ENCODE measurements around the gene NR2E3. TPM values are rescaled to one million over a fixed set of nuclear protein-coding genes. Genes with fewer than 3 reads are reported as not detected.

Gene NR2E3
- total and polyA plus RNA-seq, 2 experiments from 2014 or later = 0.65 TPM; not detected in 1

DNA sequence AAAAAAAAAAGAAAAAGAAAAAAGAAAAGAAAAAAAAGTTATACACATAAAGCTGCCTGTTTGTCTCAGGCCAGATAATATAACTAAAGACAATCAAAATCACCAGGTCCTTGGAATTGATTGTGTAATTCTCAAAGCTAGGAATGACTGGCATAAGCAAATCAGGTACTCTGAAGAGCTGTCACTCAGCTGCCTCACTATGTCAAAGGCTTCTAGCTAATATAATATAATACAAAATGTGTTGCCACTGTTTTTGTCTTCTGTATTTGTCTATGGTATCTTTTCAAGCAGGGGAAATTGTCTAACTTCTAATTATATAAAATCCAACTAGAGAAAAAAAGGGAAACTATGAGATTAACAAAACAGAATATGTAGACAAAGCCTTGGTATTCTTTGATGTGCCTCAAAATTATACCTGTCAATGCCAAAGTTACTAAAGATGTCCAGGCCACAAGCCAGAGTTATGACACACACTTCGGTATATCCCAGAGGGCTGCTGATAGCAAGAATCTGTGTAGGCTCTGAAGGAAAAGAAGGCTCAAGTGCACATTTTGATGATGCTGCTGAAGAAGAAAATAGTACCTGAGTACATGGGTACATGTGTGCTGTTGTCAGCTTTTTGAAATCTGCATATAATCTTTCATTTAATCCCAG is 37.0 kb upstream of the NR2E3 start:
- WGBS, 2 experiments (ENCODE audit: low coverage in 1 of 2, low lambda C conversion rate in 2 of 2, missing lambda C conversion rate in 2 of 2) = 92 to 100% methylated on average over 1 of the region's 1 CpG
- Histone ChIP-seq H3K27me3 (replicated peaks; ENCODE audit: insufficient read depth) (no peaks in the 10 kb centered on the region), H3K27ac (no peak overlapping the region), H3K36me3 (ENCODE audit: low read depth) (peaks cover 10% of the 10 kb centered on the region; the same call in 1 of the 2 replicates), H3K4me1 (ENCODE audit: insufficient read depth) (0 out of 2 replicates have a peak, but pooled peaks cover 7% of the 10 kb centered on the region), H2AFZ (no peak overlapping the region), H3F3A (ENCODE audit: insufficient read depth) (no peaks in the 10 kb centered on the region), H3K9me2 (ENCODE audit: insufficient read depth) (no peaks in the 10 kb centered on the region), H3K4me3 (no peak overlapping the region), H3K9ac (no peak overlapping the region), H3K9me3 (ENCODE audit: low read depth) (no peaks in the 10 kb centered on the region), H3K79me2 (ENCODE audit: insufficient read depth) (no peaks in the 10 kb centered on the region), H4K20me1 (ENCODE audit: insufficient read depth) (no peaks in the 10 kb centered on the region), H3K4me2 (ENCODE audit: unreplicated experiment) (no peak overlapping the region)
- no peak for DNase-seq
- in situ Hi-C loops (cut with MboI) = no loop called here
- TF ChIP-seq EZH2 (IDR thresholded peaks at IDR 0.05; ENCODE audit: insufficient read depth, poor library complexity, severe bottlenecking) (no peak), EZH2phosphoT487 (IDR thresholded peaks at IDR 0.05; ENCODE audit: insufficient read depth, low read depth) (no peak)

DNA sequence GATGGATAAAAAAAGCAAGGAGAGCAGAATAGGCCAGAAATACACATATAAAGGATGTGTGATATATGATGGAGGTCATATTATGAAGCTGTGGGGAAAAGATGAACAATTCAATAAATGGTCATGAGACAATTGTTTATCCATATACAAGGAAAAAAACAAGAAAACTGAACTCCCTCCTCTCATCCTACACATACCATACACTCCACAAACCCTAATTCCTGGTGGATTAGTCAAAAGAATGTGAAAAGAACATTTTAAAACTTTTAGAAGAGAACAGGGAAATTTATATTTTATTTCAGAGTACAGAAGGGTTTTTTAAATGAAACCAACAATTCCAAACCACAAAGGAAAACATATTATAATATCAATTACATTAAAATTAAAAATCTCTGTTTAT is 34.5 kb upstream of the NR2E3 start:
- Histone ChIP-seq H3K4me1 (ENCODE audit: insufficient read depth) (peaks cover 17% of the 10 kb centered on the region), H3K9me3 (ENCODE audit: low read depth) (no peaks in the 10 kb centered on the region), H2AFZ (no peak overlapping the region), H3K36me3 (ENCODE audit: low read depth) (peaks cover 10% of the 10 kb centered on the region; the same call in 1 of the 2 replicates), H3K79me2 (ENCODE audit: insufficient read depth) (no peaks in the 10 kb centered on the region), H3K9ac (no peak overlapping the region), H3K27ac (no peak overlapping the region), H3F3A (ENCODE audit: insufficient read depth) (peaks cover 8% of the 10 kb centered on the region), H3K4me2 (ENCODE audit: unreplicated experiment) (peak overlapping the region; percentile 2), H3K4me3 (no peak overlapping the region), H4K20me1 (ENCODE audit: insufficient read depth) (no peaks in the 10 kb centered on the region), H3K9me2 (ENCODE audit: insufficient read depth) (no peaks in the 10 kb centered on the region), H3K27me3 (replicated peaks; ENCODE audit: insufficient read depth) (no peaks in the 10 kb centered on the region)
- TF ChIP-seq EZH2phosphoT487 (IDR thresholded peaks at IDR 0.05; ENCODE audit: insufficient read depth, low read depth) (no peak), EZH2 (IDR thresholded peaks at IDR 0.05; ENCODE audit: insufficient read depth, poor library complexity, severe bottlenecking) (no peak)
- DNase-seq = peak; percentile 24
- in situ Hi-C loops (cut with MboI) = no loop called here

DNA sequence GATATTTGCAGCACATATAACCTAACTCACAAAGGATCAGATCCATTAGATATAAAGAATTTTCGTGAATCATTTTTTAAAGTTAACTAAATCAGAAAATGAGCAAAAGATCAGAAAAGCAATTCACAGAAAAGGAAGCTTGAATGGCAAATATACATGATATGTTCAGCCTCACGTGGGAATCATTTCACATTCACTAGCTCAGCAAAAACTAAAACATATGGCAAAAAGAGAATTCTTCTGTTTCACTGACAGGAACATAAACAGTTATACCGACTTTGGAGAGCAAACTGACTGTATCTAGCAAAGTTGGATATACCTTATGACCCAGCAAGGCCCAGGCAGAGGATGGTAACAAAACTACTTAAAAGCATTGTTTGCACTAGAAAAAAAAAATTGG is 34.0 kb upstream of the NR2E3 start:
- H3F3A ChIP-seq (ENCODE audit: insufficient read depth) = peaks cover 13% of the 10 kb centered on the region
- no peak overlapping the region for H3K27ac ChIP-seq
- no peaks in the 10 kb centered on the region for H3K9me2 ChIP-seq (ENCODE audit: insufficient read depth)
- no peaks in the 10 kb centered on the region for H3K9me3 ChIP-seq (ENCODE audit: low read depth)
- DNase-seq = no peak
- no peak overlapping the region for H3K9ac ChIP-seq
- WGBS, 2 experiments (ENCODE audit: low coverage in 1 of 2, low lambda C conversion rate in 2 of 2, missing lambda C conversion rate in 2 of 2) = 74 to 90% methylated on average over 3 of the region's 3 CpGs
- no peaks in the 10 kb centered on the region for H3K79me2 ChIP-seq (ENCODE audit: insufficient read depth)
- TF ChIP-seq EZH2 (IDR thresholded peaks at IDR 0.05; ENCODE audit: insufficient read depth, poor library complexity, severe bottlenecking) = no peak
- no peak for TF ChIP-seq EZH2phosphoT487 (IDR thresholded peaks at IDR 0.05; ENCODE audit: insufficient read depth, low read depth)
- H4K20me1 ChIP-seq (ENCODE audit: insufficient read depth) = no peaks in the 10 kb centered on the region
- H3K4me3 ChIP-seq = no peak overlapping the region
- peaks cover 22% of the 10 kb centered on the region for H3K4me1 ChIP-seq (ENCODE audit: insufficient read depth)
- in situ Hi-C loops (cut with MboI) = no loop called here
- H2AFZ ChIP-seq = no peak overlapping the region
- H3K4me2 ChIP-seq (ENCODE audit: unreplicated experiment) = peak overlapping the region; percentile 2
- H3K27me3 ChIP-seq (replicated peaks; ENCODE audit: insufficient read depth) = no peaks in the 10 kb centered on the region
- peaks cover 6% of the 10 kb centered on the region; the same call in 1 of the 2 replicates for H3K36me3 ChIP-seq (ENCODE audit: low read depth)

DNA sequence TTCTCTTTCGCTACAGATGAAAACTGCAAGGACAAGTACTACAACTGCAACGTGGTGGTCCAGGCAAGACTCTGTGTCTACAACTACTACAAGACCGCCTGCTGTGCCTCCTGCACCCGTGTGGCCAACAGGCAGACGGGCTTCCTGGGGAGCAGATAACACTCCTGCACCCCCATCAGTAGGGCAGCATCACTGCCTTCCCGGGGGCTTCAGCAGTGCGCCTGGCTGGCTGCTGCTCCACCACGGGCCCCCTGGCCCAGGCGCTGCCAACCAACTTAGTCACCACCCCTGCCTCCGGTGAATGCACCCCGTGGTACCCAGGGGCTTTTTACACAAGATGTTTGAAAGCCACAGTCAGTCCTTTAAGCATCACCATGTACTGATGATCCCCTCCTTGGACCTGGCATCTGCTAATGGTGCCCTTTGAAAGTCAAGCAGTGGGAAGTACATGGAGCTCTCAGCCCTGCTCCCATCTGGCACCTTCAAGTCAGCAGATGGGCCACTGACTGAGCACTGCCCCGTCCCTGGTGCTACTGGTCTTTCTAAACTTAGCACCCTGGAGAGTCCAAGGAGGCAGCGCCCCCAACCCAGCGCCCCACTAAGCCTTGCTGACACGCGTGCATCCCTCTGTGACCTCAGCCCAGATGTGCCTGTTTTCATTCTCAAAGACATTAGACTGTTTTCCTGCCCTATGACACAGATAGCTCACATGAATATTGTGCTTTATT is 33.0 kb upstream of the NR2E3 start:
- Histone ChIP-seq H3K79me2 (ENCODE audit: insufficient read depth) (no peaks in the 10 kb centered on the region), H3K36me3 (ENCODE audit: low read depth) (peaks cover 5% of the 10 kb centered on the region; the same call in 1 of the 2 replicates), H3K4me2 (ENCODE audit: unreplicated experiment) (no peak overlapping the region), H2AFZ (no peak overlapping the region), H3K27me3 (replicated peaks; ENCODE audit: insufficient read depth) (no peaks in the 10 kb centered on the region), H3F3A (ENCODE audit: insufficient read depth) (peaks cover 15% of the 10 kb centered on the region), H3K27ac (no peak overlapping the region), H3K9me3 (ENCODE audit: low read depth) (no peaks in the 10 kb centered on the region), H3K9me2 (ENCODE audit: insufficient read depth) (no peaks in the 10 kb centered on the region), H3K9ac (no peak overlapping the region), H3K4me3 (no peak overlapping the region), H3K4me1 (ENCODE audit: insufficient read depth) (peaks cover 24% of the 10 kb centered on the region), H4K20me1 (ENCODE audit: insufficient read depth) (no peaks in the 10 kb centered on the region)
- TF ChIP-seq EZH2phosphoT487 (IDR thresholded peaks at IDR 0.05; ENCODE audit: insufficient read depth, low read depth) = no peak
- TF ChIP-seq EZH2 (IDR thresholded peaks at IDR 0.05; ENCODE audit: insufficient read depth, poor library complexity, severe bottlenecking) = no peak
- DNase-seq = no peak
- in situ Hi-C loops (cut with MboI) = no loop called here
- WGBS, 2 experiments (ENCODE audit: low coverage in 1 of 2, low lambda C conversion rate in 2 of 2, missing lambda C conversion rate in 2 of 2) = 78 to 80% methylated on average over 16 of the region's 16 CpGs
